HepG2 (cell line): Measurements from ENCODE around the gene MUC6. TPM values are rescaled to one million over a fixed set of nuclear protein-coding genes. Genes with fewer than 3 reads are reported as not detected.

Experiments
- ATAC-seq: fragments of 200-7000 bp; cut with Tn5 transposase; 3 replicates; pipeline ENCODE4 v1.9.1; 2020; ENCODE audit warnings: mild to moderate bottlenecking, moderate library complexity
- BruUV-seq: library from RNA; stranded (reverse); fragments of 400-500 nt; replicated peaks from 2 replicates; lab custom pipeline; 2021; lab: Mats Ljungman, UMichigan
- CTCF ChIA-PET: fragments of 300-600 bp; formaldehyde crosslinking; extraction: SDS; loops from one replicate; lab custom pipeline; 2021; ENCODE audit warnings: low total read pairs, inconsistent platforms, low intra/inter-chr PET ratio; lab: Yijun Ruan, JAX
- POLR2A ChIA-PET: fragments of 350-600 bp; sonication (Branson Sonifier 250); formaldehyde crosslinking; loops from one replicate; lab custom pipeline; 2020; ENCODE audit warnings: antibody characterized with exemption, inconsistent platforms; lab: Yijun Ruan, JAX
- DNase-seq: peaks from one replicate; pipeline ENCODE4 v3.0.0-alpha.2; 2015; ENCODE audit warnings: low spot score
- FAIRE-seq: peaks from 3 replicates; lab custom pipeline; 2011; peaks lifted over from hg19 to GRCh38; lab: Jason Lieb, UNC
- H2AFZ ChIP-seq: one replicate; pipeline ENCODE4 v1.6.1; 2011; ENCODE audit warnings: low read length, inconsistent platforms
- H3K27ac ChIP-seq: fragments of 300-600 bp; 3 replicates; pipeline ENCODE4 v1.8.0; 2011; ENCODE audit warnings: mixed run types, mild to moderate bottlenecking, mixed read lengths, low read length, inconsistent platforms; ENCODE audit not compliant: insufficient read depth; ENCODE audit errors: extremely low read length
- H3K27me3 ChIP-seq, 2 experiments: fragments of 200-600 bp in 1 of 2; 2 replicates in 1 of 2; 3 replicates in 1 of 2; pipeline versions ENCODE4 v1.6.0 to v1.8.0; 2011; ENCODE audit warnings: low read length in 2 of 2, mild to moderate bottlenecking in 2 of 2, moderate library complexity in 2 of 2, inconsistent platforms in 1 of 2; ENCODE audit not compliant: insufficient read depth in 2 of 2, control insufficient read depth in 1 of 2
- H3K36me3 ChIP-seq, 2 experiments: fragments of 200-600 bp in 1 of 2; replicated peaks in 1 of 2; 2 replicates in 1 of 2; 3 replicates in 1 of 2; pipeline versions ENCODE4 v1.5.1 to v1.8.0; 2011; ENCODE audit warnings: low read length in 2 of 2, inconsistent platforms in 1 of 2; ENCODE audit not compliant: insufficient read depth in 2 of 2, control insufficient read depth in 1 of 2
- H3K4me1 ChIP-seq: 2 replicates; pipeline ENCODE4 v1.5.1; 2012; ENCODE audit warnings: low read length, inconsistent platforms; ENCODE audit not compliant: insufficient read depth
- H3K4me2 ChIP-seq: 2 replicates; pipeline ENCODE4 v1.6.0; 2011; ENCODE audit warnings: low read depth, low read length, inconsistent platforms
- H3K4me3 ChIP-seq, 3 experiments: fragments of 200-600 bp in 1 of 3; sonication (generic), shearing (Covaris generic) in 1 of 3; replicated peaks in 1 of 3; 2 replicates each; pipeline ENCODE4 v1.5.1; 2011 to 2016; ENCODE audit warnings: low read length in 3 of 3, inconsistent platforms in 2 of 3, low read depth in 2 of 3, mild to moderate bottlenecking in 2 of 3, control low read depth in 1 of 3, mixed read lengths in 1 of 3; ENCODE audit not compliant: insufficient read depth in 1 of 3
- H3K79me2 ChIP-seq: one replicate; pipeline ENCODE4 v1.6.1; 2011; ENCODE audit warnings: low read length, inconsistent platforms; ENCODE audit not compliant: insufficient read depth
- H3K9ac ChIP-seq: 2 replicates; pipeline ENCODE4 v1.6.0; 2011; ENCODE audit warnings: mild to moderate bottlenecking, low read depth, low read length, inconsistent platforms; ENCODE audit not compliant: insufficient read depth
- H3K9me3 ChIP-seq: 2 replicates; pipeline ENCODE4 v1.5.1; 2012; ENCODE audit warnings: mild to moderate bottlenecking, low read length
- H4K20me1 ChIP-seq: 2 replicates; pipeline ENCODE4 v1.6.0; 2011; ENCODE audit warnings: inconsistent platforms, mild to moderate bottlenecking, low read length, moderate library complexity; ENCODE audit not compliant: insufficient read depth
- BRD4 ChIP-seq: sonication (generic); formaldehyde crosslinking; IDR thresholded peaks from 2 replicates; pipeline ENCODE4 v1.4.0; 2020; ENCODE audit warnings: missing genetic modification reagents
- CHCHD3 ChIP-seq: sonication (generic); formaldehyde crosslinking; IDR thresholded peaks from 2 replicates; pipeline ENCODE4 v1.8.0; 2022; ENCODE audit warnings: mild to moderate bottlenecking, missing genetic modification reagents, moderate library complexity
- DMAP1 ChIP-seq: IDR thresholded peaks from 2 replicates; pipeline ENCODE4 v1.6.1; 2016
- FOXJ3 ChIP-seq: sonication (generic); formaldehyde crosslinking; IDR thresholded peaks from 2 replicates; pipeline ENCODE4 v1.4.0; 2020; ENCODE audit warnings: missing genetic modification reagents, mild to moderate bottlenecking, borderline replicate concordance
- GATAD2A ChIP-seq: IDR thresholded peaks from 2 replicates; pipeline ENCODE4 v1.6.1; 2016
- HOXA3 ChIP-seq: sonication (generic); formaldehyde crosslinking; IDR thresholded peaks from 2 replicates; pipeline ENCODE4 v1.5.0; 2020; ENCODE audit warnings: missing genetic modification reagents
- IRX3 ChIP-seq: sonication (generic); formaldehyde crosslinking; IDR thresholded peaks from 2 replicates; pipeline ENCODE4 v1.8.1; 2023; ENCODE audit warnings: mild to moderate bottlenecking, low read depth, missing genetic modification reagents, borderline replicate concordance
- KMT2A ChIP-seq: sonication (generic); formaldehyde crosslinking; IDR thresholded peaks from 2 replicates; pipeline ENCODE4 v1.4.0; 2020; ENCODE audit warnings: missing genetic modification reagents
- PRDM15 ChIP-seq: sonication (generic); formaldehyde crosslinking; IDR thresholded peaks from 2 replicates; pipeline ENCODE4 v1.4.0; 2020; ENCODE audit warnings: missing genetic modification reagents
- PRDM4 ChIP-seq: sonication (generic); formaldehyde crosslinking; IDR thresholded peaks from 2 replicates; pipeline ENCODE4 v1.9.0; 2021; ENCODE audit warnings: missing genetic modification reagents, borderline replicate concordance
- REL ChIP-seq: sonication (generic); formaldehyde crosslinking; conservative IDR thresholded peaks from 2 replicates; pipeline ENCODE4 v1.8.0; 2022; ENCODE audit warnings: mild to moderate bottlenecking, missing genetic modification reagents, moderate library complexity
- YEATS4 ChIP-seq: sonication (generic); formaldehyde crosslinking; IDR thresholded peaks from 2 replicates; pipeline ENCODE4 v1.4.0; 2020; ENCODE audit warnings: missing genetic modification reagents, borderline replicate concordance
- ZNF253 ChIP-seq: sonication (generic); formaldehyde crosslinking; IDR thresholded peaks from 2 replicates; pipeline ENCODE4 v1.8.0; 2022; ENCODE audit warnings: mild to moderate bottlenecking, missing genetic modification reagents, borderline replicate concordance
- ZNF513 ChIP-seq: sonication (generic); formaldehyde crosslinking; conservative IDR thresholded peaks from 2 replicates; pipeline ENCODE4 v1.5.0; 2020; ENCODE audit warnings: missing genetic modification reagents
- ZNF572 ChIP-seq: sonication (generic); formaldehyde crosslinking; IDR thresholded peaks from 2 replicates; pipeline ENCODE4 v1.5.1; 2020; ENCODE audit warnings: mild to moderate bottlenecking, missing genetic modification reagents
- ZNF878 ChIP-seq: sonication (generic); formaldehyde crosslinking; IDR thresholded peaks from 2 replicates; pipeline ENCODE4 v1.8.1; 2023; ENCODE audit warnings: mild to moderate bottlenecking, missing genetic modification reagents, moderate library complexity
- WGBS: methylation state at CpG from one replicate; pipeline ENCODE4 v1.1.6; 2017; ENCODE audit warnings: low lambda C conversion rate; 5-methylcytosine and 5-hydroxymethylcytosine counted together
- in situ Hi-C: cut with HindIII; loops from 2 replicates; pipeline ENCODE4 v1.10.0; 2017; ENCODE audit warnings: low pct_unique_long_range_greater_than_20kb; ENCODE audit not compliant: extremely low pct_ligation_motif_present
- intact Hi-C: fragments of 100-400 bp; cut with micrococcal nuclease; formaldehyde crosslinking; loops from one replicate; pipeline ENCODE4 v1.10.0; 2022; ENCODE audit not compliant: unreplicated experiment
- polyA plus RNA-seq, 8 experiments: library from polyadenylated mRNA; depleted of rRNA in 3 of 8; stranded (reverse) in 7 of 8; unstranded in 1 of 8; fragments of >200 nt; fragmentation: Illumina TruSeq in 4 of 8; extraction: Trizol in 4 of 8; gene quantifications; 2 replicates each; pipeline versions ENCODE4 v1.2.1 to v1.2.3, GENCODE V29; 2011 to 2016; ENCODE audit warnings: low read depth in 4 of 8, missing spikeins in 1 of 8, mixed read lengths in 1 of 8; ENCODE audit not compliant: insufficient read depth in 1 of 8
- total RNA-seq, 5 experiments: library from RNA; depleted of rRNA; stranded (reverse); fragments of >200 nt; fragmentation: Illumina TruSeq; extraction: Trizol; gene quantifications; 2 replicates each; pipeline ENCODE4 v1.2.3, GENCODE V29; 2016; ENCODE audit warnings: low read depth in 1 of 5

Gene MUC6
- total and polyA plus RNA-seq, 2 of the 13 experiments (the other 11 are each of a cell fraction or from before 2014, with no cell fraction given): not detected

GRCh38 chr11:970319-970871 is 66.1 kb downstream of the MUC6 start:
- no peak overlapping the region for H2AFZ ChIP-seq
- intact Hi-C loops: no loop called here
- H3K4me1 ChIP-seq: no peaks in the 10 kb centered on the region
- H3K27ac ChIP-seq: no peak overlapping the region
- no peaks in the 10 kb centered on the region for H3K27me3 ChIP-seq
- DNase-seq: no peak
- CTCF ChIA-PET: no interaction called here
- H4K20me1 ChIP-seq: 0 out of 2 replicates have a peak, but pooled peaks cover 3% of the 10 kb centered on the region
- WGBS: 85% methylated on average over 21 of the region's 26 CpGs
- H3K36me3 ChIP-seq: peaks cover 39 to 78% of the 10 kb centered on the region in 2 experiments
- in situ Hi-C loops: no loop called here
- peaks cover 6% of the 10 kb centered on the region for H3K79me2 ChIP-seq
- H3K9me3 ChIP-seq: no peaks in the 10 kb centered on the region
- H3K4me3 ChIP-seq: no peak overlapping the region
- POLR2A ChIA-PET: no interaction called here
- no TSS peak for BruUV-seq
- ATAC-seq: no peak
- H3K9ac ChIP-seq: no peak overlapping the region
- no peak overlapping the region for H3K4me2 ChIP-seq
- FAIRE-seq: no peak
- TF ChIP-seq IRX3 (no peak), DMAP1 (CRISPR knock-in tag) (no peak), ZNF572 (CRISPR knock-in tag) (no peak), KMT2A (CRISPR knock-in tag) (no peak), PRDM4 (CRISPR knock-in tag) (no peak), BRD4 (CRISPR knock-in tag) (no peak), CHCHD3 (CRISPR knock-in tag) (no peak), ZNF513 (CRISPR knock-in tag) (no peak), REL (CRISPR knock-in tag) (no peak), ZNF253 (no peak), YEATS4 (CRISPR knock-in tag) (no peak), HOXA3 (CRISPR knock-in tag) (no peak), FOXJ3 (CRISPR knock-in tag) (no peak), PRDM15 (CRISPR knock-in tag) (no peak), GATAD2A (CRISPR knock-in tag) (no peak), ZNF878 (CRISPR knock-in tag) (no peak)
